ENCODE measurements around the gene TAGLN2.

The TAGLN2 gene

DNA sequence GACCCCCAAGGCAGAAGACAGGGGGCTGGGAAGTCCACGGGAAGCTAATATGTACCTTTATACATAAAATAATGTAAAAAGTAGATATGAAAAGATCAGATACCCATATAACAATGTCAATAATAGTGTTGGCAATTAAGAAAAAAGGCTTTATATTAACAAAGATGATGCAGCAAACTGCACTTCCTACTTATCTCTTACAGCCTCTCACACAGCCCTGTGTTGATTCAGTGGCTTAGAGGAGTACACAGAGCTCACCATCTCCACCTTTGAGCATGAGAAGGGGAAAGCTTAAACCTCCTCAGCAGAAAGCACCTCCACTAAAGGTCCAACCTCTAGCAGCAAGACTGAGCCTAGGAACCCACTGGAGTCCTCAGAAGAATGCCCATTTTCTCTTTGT, 55.7 kb downstream of the TAGLN2 start:
- H3K4me3 ChIP-seq (ENCODE audit: low read length) = no peak overlapping the region
- DNase-seq (ENCODE audit: low read depth) = no peak
- TF ChIP-seq, protein P1, sequence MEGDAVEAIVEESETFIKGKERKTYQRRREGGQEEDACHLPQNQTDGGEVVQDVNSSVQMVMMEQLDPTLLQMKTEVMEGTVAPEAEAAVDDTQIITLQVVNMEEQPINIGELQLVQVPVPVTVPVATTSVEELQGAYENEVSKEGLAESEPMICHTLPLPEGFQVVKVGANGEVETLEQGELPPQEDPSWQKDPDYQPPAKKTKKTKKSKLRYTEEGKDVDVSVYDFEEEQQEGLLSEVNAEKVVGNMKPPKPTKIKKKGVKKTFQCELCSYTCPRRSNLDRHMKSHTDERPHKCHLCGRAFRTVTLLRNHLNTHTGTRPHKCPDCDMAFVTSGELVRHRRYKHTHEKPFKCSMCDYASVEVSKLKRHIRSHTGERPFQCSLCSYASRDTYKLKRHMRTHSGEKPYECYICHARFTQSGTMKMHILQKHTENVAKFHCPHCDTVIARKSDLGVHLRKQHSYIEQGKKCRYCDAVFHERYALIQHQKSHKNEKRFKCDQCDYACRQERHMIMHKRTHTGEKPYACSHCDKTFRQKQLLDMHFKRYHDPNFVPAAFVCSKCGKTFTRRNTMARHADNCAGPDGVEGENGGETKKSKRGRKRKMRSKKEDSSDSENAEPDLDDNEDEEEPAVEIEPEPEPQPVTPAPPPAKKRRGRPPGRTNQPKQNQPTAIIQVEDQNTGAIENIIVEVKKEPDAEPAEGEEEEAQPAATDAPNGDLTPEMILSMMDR (conservative IDR thresholded peaks at IDR 0.05; ENCODE audit: low read length) = no peak

DNA sequence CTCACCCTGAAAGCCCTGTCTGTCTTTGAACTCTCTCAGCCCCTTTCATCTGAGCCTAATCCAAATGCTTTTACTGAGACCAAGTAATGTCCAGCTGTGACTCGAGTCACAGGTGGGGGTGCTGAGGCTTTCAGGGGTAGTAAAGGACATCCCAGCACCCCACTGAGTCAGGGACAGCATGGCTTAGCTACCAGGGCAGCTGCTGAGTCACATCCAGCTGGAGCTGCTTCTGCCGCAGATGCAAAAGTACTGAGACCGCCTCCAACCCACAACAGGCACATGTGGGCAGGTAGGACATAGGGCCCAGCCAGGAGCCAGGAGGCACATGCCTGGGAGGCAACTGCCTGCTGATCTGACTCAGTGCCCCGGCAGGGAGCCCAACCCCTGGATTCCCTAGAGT, 56.1 kb downstream of the TAGLN2 start:
- TF ChIP-seq, protein P1 (conservative IDR thresholded peaks at IDR 0.05; ENCODE audit: low read length) = no peak
- no peak overlapping the region for H3K4me3 ChIP-seq (ENCODE audit: low read length)
- DNase-seq (ENCODE audit: low read depth) = peak; percentile 53

DNA sequence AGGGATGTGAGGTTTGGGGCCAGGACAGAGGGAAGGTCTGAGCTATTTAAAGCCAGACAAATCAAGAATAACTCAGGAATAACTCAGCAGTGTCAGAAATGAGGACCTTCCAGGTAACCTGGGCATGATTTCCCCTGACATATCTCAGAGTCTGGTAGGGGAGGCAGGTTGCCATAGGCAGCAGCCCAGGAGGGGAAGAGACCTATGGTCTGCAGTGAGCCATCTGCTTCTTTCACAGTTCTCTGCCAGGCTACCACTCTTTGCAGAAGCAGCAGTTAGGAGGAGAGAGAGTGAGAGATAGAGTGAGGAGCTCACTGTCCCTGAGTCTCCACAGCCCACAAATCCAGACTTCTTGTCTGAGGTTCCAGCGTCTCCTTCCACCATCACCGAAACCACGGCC, 56.5 kb downstream of the TAGLN2 start:
- H3K4me3 ChIP-seq (ENCODE audit: low read length) = no peak overlapping the region
- TF ChIP-seq, protein P1 (conservative IDR thresholded peaks at IDR 0.05; ENCODE audit: low read length) = no peak
- no peak for DNase-seq (ENCODE audit: low read depth)
